ENCODE results near the gene ZNF662. TPM values are rescaled to one million over a fixed set of nuclear protein-coding genes. Genes with fewer than 3 reads are reported as not detected.

Gene ZNF662
- total RNA-seq, 1 donor from 2014 or later: 3.0 TPM

DNA sequence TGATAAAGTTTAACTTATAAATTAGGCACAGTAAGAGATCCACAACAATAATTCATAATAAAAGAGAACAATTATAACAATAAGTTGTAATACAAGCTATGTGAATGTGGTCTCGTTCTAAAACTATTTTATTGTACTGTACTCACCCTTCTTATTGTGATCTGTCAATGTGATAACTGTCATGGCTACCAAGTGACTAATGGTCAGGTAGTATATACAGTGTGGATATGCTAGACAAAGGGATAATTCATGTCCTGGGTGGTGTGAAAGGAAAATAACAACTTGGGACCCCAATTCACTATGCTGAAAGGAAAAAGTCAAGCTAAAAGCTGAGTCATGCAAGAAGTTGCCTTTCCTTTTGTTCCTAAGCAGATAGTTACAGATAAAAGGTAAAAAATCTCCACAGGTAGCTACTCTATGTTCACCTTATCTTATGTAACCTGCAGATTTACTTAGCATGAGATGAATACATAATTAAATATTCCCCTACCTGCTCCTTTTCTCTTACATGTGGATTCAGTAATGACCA is 19.6 kb upstream of the ZNF662 start:
- ATAC-seq (no peak), DNase-seq (ENCODE audit: low spot score) (no peak)

- ATAC-seq: no peak
- no peak for DNase-seq (ENCODE audit: low spot score)
Measured at GRCh38 chr3:42887084-42887483, 18.9 kb upstream of the ZNF662 start.

- ATAC-seq (no peak), DNase-seq (ENCODE audit: low spot score) (no peak)
Measured at GRCh38 chr3:42891042-42891441, 14.9 kb upstream of the ZNF662 start.

GRCh38 chr3:42892169-42892568 is 13.8 kb upstream of the ZNF662 start:
- ATAC-seq (no peak), DNase-seq (ENCODE audit: low spot score) (no peak)

- no peak for DNase-seq (ENCODE audit: low spot score)
- ATAC-seq: no peak
Measured at GRCh38 chr3:42892807-42893206, 13.1 kb upstream of the ZNF662 start.

- ATAC-seq (no peak), DNase-seq (ENCODE audit: low spot score) (no peak)
Measured at GRCh38 chr3:42894698-42895579, 11.0 kb upstream of the ZNF662 start.

DNA sequence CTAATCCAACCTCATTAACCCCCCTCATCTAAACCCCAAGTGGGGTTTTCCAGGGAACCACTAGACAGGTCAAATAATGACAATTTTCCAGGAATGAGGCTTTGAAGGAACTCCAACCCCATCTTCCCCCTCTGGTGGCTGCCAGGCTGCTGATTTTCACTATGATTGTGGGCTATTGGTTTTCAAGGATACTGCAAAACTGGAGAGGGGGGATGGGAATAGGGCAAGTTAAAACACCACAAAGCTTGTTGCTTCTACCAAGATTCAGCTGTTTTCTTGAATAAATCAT is 10.4 kb upstream of the ZNF662 start:
- no peak for DNase-seq (ENCODE audit: low spot score)
- no peak for ATAC-seq

DNA sequence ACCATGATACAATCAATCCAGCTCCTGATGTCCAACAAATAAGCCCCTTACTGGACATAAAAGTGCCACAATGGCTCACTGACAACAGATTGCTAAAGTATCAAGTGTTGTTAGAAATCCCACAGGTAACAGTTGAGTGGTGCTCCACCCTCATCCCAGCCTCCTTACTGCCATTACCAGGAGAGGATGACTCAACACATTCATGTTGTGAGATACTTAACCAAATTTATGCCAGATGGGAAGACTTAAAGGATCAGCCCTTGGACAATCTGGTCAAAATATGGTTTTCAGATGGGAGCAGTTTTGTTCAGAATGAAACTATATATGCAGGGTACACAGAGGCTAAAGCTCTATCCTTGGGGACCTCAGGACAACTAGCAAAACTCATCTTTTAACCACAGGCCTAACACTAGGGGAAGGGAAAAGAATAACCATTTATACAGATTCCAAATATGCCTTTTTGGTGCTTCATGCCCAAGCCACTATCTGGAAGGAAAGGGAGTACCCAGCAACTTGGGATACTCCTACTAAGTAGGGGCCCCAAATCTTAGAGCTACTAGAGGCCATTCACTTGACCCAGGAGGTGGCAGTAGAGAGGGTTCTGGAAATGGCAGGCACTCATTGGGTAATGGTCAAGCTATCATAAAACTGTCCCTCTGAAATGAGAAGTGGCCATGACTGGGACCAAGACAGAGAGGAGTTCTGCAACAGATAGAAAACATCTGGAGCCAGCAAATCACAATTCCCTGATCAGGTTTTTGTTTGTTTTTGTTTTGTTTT is 6.9 kb upstream of the ZNF662 start:
- DNase-seq (ENCODE audit: low spot score) (no peak), ATAC-seq (no peak)

DNA sequence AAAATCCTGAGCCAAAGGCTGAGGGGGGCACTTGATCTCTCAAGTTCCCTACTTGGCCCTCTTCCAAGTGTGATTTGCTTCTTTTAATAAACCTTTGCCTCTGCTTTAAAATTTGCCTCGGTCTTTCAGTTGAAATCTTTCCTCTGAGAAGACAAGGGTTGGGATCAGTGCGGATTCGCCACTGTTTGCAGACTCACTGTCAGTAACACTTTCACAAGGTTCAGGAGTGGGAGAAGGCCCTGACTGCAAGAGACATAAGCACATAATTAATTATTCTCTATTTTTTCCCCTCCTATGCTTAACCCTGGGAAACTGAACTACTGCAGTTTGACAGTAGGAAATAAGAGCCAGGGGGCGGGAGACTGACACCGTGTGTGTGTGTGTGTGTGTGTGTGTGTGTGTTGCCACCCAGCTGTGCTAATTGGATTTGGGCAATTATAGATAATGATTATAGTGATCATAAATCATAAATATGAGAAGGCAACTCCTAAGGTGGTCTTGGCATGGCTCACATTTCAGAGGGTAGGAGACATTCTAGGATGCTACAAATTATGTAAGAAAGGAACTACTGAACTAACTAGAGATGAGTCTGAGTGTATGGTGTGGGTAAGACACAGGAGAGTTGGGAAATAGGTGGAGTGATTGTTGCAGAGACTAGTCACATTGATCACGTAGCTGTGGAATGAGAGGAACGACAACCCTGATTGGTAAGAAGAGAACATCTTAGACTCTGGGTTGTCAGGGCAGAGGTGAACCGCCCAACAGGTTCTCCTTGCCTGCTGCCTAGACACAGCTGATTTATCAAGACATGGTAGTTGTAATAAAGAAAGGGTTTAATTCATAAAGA is 5.5 kb upstream of the ZNF662 start:
- ATAC-seq: no peak
- no peak for DNase-seq (ENCODE audit: low spot score)

DNA sequence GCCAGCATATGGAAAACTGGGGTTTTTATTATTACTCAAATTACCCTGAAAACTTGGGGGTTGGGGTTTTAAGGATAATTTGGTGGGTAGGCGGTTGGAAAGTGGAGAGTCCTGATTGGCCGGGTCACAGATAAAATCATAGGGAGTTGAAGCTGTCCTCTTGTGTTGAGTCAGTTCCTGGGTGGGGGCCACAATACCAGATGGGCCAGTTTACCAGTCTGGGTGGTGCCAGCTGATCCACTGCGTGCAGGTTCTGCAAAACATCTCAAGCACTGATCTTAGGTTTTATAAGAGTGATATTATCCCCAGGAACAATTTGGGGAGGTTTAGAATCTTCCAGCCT is 4.9 kb upstream of the ZNF662 start:
- ATAC-seq: no peak

DNA sequence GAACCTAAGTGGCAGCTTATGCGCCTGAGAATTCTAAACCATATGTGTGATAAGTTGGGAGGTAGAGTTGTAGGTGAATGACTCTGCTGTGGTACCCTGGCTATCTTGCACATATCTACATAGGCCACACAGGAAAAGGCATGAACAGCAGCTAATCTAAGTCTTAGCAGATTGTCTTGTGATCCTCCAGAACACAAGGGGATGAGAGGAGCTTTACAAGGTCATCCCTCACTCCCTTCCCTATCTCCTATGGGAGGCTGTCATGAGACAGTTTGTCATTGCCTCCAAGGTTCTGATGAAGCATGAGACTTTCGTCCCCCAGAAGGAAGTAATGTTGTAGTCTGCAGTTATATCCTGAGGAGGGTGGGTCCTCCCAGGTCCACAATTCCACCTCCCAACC is 3.7 kb upstream of the ZNF662 start:
- ATAC-seq (no peak), DNase-seq (ENCODE audit: low spot score) (no peak)

More for the DNA sequence above, 4.9 kb upstream of the ZNF662 start:
- DNase-seq (ENCODE audit: low spot score): no peak

DNA sequence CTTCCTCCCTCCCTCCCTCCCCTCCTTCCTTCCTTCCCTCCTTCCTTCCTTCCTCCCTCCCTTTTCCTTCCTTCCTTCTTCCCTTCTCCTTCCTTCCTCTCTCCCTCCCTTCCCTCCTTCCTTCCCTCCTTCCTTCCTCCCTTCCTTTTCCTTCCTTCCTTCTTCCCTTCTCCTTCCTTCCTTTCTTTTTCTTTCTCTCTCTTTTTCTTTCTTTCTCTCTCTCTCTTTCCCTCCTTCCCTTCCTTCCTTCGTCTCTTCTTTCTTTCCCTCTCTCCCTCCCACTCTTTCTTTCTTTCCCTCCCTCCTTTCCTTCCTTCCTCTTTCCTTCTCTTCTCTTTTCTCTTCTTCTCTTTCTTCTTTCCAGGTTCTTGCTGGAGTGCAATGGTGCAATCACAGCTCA is 1.9 kb upstream of the ZNF662 start:
- DNase-seq (ENCODE audit: low spot score) (no peak), ATAC-seq (no peak)

GRCh38 chr3:42905740-42906069 is 237 bp upstream of the ZNF662 start:
- DNase-seq (ENCODE audit: low spot score) (no peak), ATAC-seq (no peak)

DNA sequence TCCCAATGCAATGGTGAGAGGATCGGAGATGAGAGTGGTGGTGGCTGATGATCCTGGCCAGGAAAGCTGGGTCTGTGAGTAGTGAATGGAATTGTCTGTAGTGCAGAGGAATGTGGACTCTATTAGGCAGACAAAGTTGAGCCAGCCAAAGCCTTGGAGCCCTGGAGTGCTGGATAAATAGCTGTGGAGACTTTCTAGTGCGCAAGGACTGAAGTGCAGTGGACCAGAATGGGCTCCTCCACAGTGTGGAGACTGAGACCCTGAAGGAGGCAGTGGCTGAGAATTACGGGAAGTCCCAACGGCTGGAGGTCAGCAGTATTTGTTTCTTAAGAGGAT is 874 bp downstream of the ZNF662 start:
- no peak for ATAC-seq
- DNase-seq (ENCODE audit: low spot score): no peak

GRCh38 chr3:42908675-42909074 is 2.7 kb downstream of the ZNF662 start:
- no peak for ATAC-seq
- no peak for DNase-seq (ENCODE audit: low spot score)

GRCh38 chr3:42911551-42911950 is 5.6 kb downstream of the ZNF662 start:
- ATAC-seq: no peak

GRCh38 chr3:42914771-42915515 is 9.0 kb downstream of the ZNF662 start:
- DNase-seq (ENCODE audit: low spot score) (no peak), ATAC-seq (no peak)

More at GRCh38 chr3:42911551-42911950, 5.6 kb downstream of the ZNF662 start:
- no peak for DNase-seq (ENCODE audit: low spot score)

- ATAC-seq: no peak
- DNase-seq (ENCODE audit: low spot score): no peak
Measured at GRCh38 chr3:42923606-42924005, 17.7 kb downstream of the ZNF662 start.

GRCh38 chr3:42926310-42926709 is 20.4 kb downstream of the ZNF662 start:
- ATAC-seq (no peak), DNase-seq (ENCODE audit: low spot score) (no peak)

GRCh38 chr3:42934111-42934510 is 28.2 kb downstream of the ZNF662 start:
- DNase-seq (ENCODE audit: low spot score) (no peak), ATAC-seq (no peak)

- no peak for ATAC-seq
- no peak for DNase-seq (ENCODE audit: low spot score)
Measured at GRCh38 chr3:42934910-42935309, 29.0 kb downstream of the ZNF662 start.
